HEK293T (cell line): Measurements from ENCODE around the gene MANBA.

Experiments
- ARNT ChIP-seq: fragments of 450-650 bp; IDR thresholded peaks from 2 replicates; pipeline ENCODE4 v1.6.1; 2017; ENCODE audit warnings: mild to moderate bottlenecking
- BHLHE40 ChIP-seq: fragments of 450-650 bp; IDR thresholded peaks from 2 replicates; pipeline ENCODE4 v1.6.1; 2016; ENCODE audit warnings: mild to moderate bottlenecking, moderate library complexity, borderline replicate concordance
- CTBP1 ChIP-seq: fragments of 450-650 bp; IDR thresholded peaks from 2 replicates; pipeline ENCODE4 v1.6.1; 2016; ENCODE audit warnings: borderline replicate concordance
- ELF4 ChIP-seq: fragments of 450-650 bp; IDR thresholded peaks from 2 replicates; pipeline ENCODE4 v1.6.1; 2017; ENCODE audit warnings: antibody characterized with exemption
- FOXA1 ChIP-seq: fragments of 450-650 bp; IDR thresholded peaks from 2 replicates; pipeline ENCODE4 v1.6.1; 2016; ENCODE audit warnings: mild to moderate bottlenecking
- FOXK2 ChIP-seq: fragments of 450-650 bp; IDR thresholded peaks from 2 replicates; pipeline ENCODE4 v1.6.1; 2016; ENCODE audit warnings: mild to moderate bottlenecking
- FOXM1 ChIP-seq: fragments of 450-650 bp; IDR thresholded peaks from 2 replicates; pipeline ENCODE4 v1.6.1; 2017; ENCODE audit warnings: mild to moderate bottlenecking, borderline replicate concordance
- LEF1 ChIP-seq: fragments of 450-650 bp; IDR thresholded peaks from 2 replicates; pipeline ENCODE4 v1.6.1; 2017; ENCODE audit warnings: mild to moderate bottlenecking, borderline replicate concordance
- NFRKB ChIP-seq: fragments of 450-650 bp; IDR thresholded peaks from 2 replicates; pipeline ENCODE4 v1.6.1; 2016; ENCODE audit warnings: mild to moderate bottlenecking, moderate library complexity
- PKNOX1 ChIP-seq: fragments of 450-650 bp; IDR thresholded peaks from 2 replicates; pipeline ENCODE4 v1.6.1; 2016
- SP1 ChIP-seq: fragments of 450-650 bp; IDR thresholded peaks from 2 replicates; pipeline ENCODE4 v1.6.1; 2017

GRCh38 chr4:102809190-102809589 is 48.4 kb upstream of the MANBA start:
- TF ChIP-seq NFRKB = no peak
- TF ChIP-seq SP1 = no peak
- no peak for TF ChIP-seq CTBP1
- no peak for TF ChIP-seq PKNOX1
- no peak for TF ChIP-seq FOXM1
- TF ChIP-seq ARNT = no peak
- TF ChIP-seq FOXK2 = no peak
- no peak for TF ChIP-seq ELF4
- TF ChIP-seq BHLHE40 = no peak
- TF ChIP-seq FOXA1 = no peak
- TF ChIP-seq LEF1 = no peak
